ENCODE results near the gene TJP3.

- TF ChIP-seq POLR2A (IDR thresholded peaks at IDR 0.05; ENCODE audit: low read depth) (no peak), CTCF (IDR thresholded peaks at IDR 0.05) (no peak), EP300 (IDR thresholded peaks at IDR 0.05) (no peak)
Observed at GRCh38 chr19:3746371-3747056, 38.3 kb downstream of the TJP3 start.

All from esophagus muscularis mucosa (tissue), 4 donors.